ENCODE data around the gene ZNF423. TPM values are rescaled to one million over a fixed set of nuclear protein-coding genes. Genes with fewer than 3 reads are reported as not detected.

Gene ZNF423
- total RNA-seq, 1 donor = 11.6 TPM

- H4K20me1 ChIP-seq (ENCODE audit: insufficient read depth, low read length) = no peaks in the 10 kb centered on the region
- H3K27ac ChIP-seq (ENCODE audit: low read depth, low read length) = no peak overlapping the region
- H3K4me1 ChIP-seq (ENCODE audit: insufficient read depth, low read length) = no peaks in the 10 kb centered on the region
- H3K4me2 ChIP-seq (ENCODE audit: insufficient read depth, low read length) = no peak overlapping the region
- H3K36me3 ChIP-seq (ENCODE audit: insufficient read depth, low read length) = no peaks in the 10 kb centered on the region
- TF ChIP-seq CTCF (IDR thresholded peaks at IDR 0.05; ENCODE audit: extremely low read depth, low read depth, low read length) = no peak
- no peak for DNase-seq (ENCODE audit: insufficient read length, low spot score, missing footprints)
- no peak overlapping the region for H3K4me3 ChIP-seq (ENCODE audit: insufficient read depth, low read length)
- no peaks in the 10 kb centered on the region for H3K27me3 ChIP-seq (ENCODE audit: insufficient read depth, low read length)
- no peaks in the 10 kb centered on the region for H3K79me2 ChIP-seq (ENCODE audit: insufficient read depth, low read length)
- no peaks in the 10 kb centered on the region for H3K9me3 ChIP-seq (ENCODE audit: low read depth, low read length)
- H2AFZ ChIP-seq (ENCODE audit: low read length) = peak overlapping the region; percentile 29
Observed at GRCh38 chr16:49575346-49576172, 280.4 kb downstream of the ZNF423 start.

GRCh38 chr16:49574826-49575225, 281.1 kb downstream of the ZNF423 start:
- no peaks in the 10 kb centered on the region for H3K79me2 ChIP-seq (ENCODE audit: insufficient read depth, low read length)
- no peak for TF ChIP-seq CTCF (IDR thresholded peaks at IDR 0.05; ENCODE audit: extremely low read depth, low read depth, low read length)
- no peak overlapping the region for H3K27ac ChIP-seq (ENCODE audit: low read depth, low read length)
- no peak overlapping the region for H3K4me3 ChIP-seq (ENCODE audit: insufficient read depth, low read length)
- H3K36me3 ChIP-seq (ENCODE audit: insufficient read depth, low read length) = no peaks in the 10 kb centered on the region
- no peak overlapping the region for H2AFZ ChIP-seq (ENCODE audit: low read length)
- no peaks in the 10 kb centered on the region for H4K20me1 ChIP-seq (ENCODE audit: insufficient read depth, low read length)
- H3K9me3 ChIP-seq (ENCODE audit: low read depth, low read length) = no peaks in the 10 kb centered on the region
- no peaks in the 10 kb centered on the region for H3K27me3 ChIP-seq (ENCODE audit: insufficient read depth, low read length)
- DNase-seq (ENCODE audit: insufficient read length, low spot score, missing footprints) = no peak
- no peaks in the 10 kb centered on the region for H3K4me1 ChIP-seq (ENCODE audit: insufficient read depth, low read length)
- H3K4me2 ChIP-seq (ENCODE audit: insufficient read depth, low read length) = no peak overlapping the region

- Histone ChIP-seq H3K36me3 (ENCODE audit: insufficient read depth, low read length) (no peaks in the 10 kb centered on the region), H3K4me1 (ENCODE audit: insufficient read depth, low read length) (no peaks in the 10 kb centered on the region), H3K27ac (ENCODE audit: low read depth, low read length) (no peak overlapping the region), H4K20me1 (ENCODE audit: insufficient read depth, low read length) (peaks cover 5% of the 10 kb centered on the region), H3K4me3 (ENCODE audit: insufficient read depth, low read length) (no peak overlapping the region), H3K79me2 (ENCODE audit: insufficient read depth, low read length) (no peaks in the 10 kb centered on the region), H2AFZ (ENCODE audit: low read length) (no peak overlapping the region), H3K27me3 (ENCODE audit: insufficient read depth, low read length) (peaks cover 2% of the 10 kb centered on the region), H3K9me3 (ENCODE audit: low read depth, low read length) (no peaks in the 10 kb centered on the region), H3K4me2 (ENCODE audit: insufficient read depth, low read length) (no peak overlapping the region)
- no peak for DNase-seq (ENCODE audit: insufficient read length, low spot score, missing footprints)
- TF ChIP-seq CTCF (IDR thresholded peaks at IDR 0.05; ENCODE audit: extremely low read depth, low read depth, low read length) = no peak
Observed at GRCh38 chr16:49567950-49568349, 288.0 kb downstream of the ZNF423 start.

GRCh38 chr16:49566432-49566831, 289.5 kb downstream of the ZNF423 start:
- TF ChIP-seq CTCF (IDR thresholded peaks at IDR 0.05; ENCODE audit: extremely low read depth, low read depth, low read length) = no peak
- H3K27ac ChIP-seq (ENCODE audit: low read depth, low read length) = no peak overlapping the region
- no peak overlapping the region for H2AFZ ChIP-seq (ENCODE audit: low read length)
- no peaks in the 10 kb centered on the region for H3K79me2 ChIP-seq (ENCODE audit: insufficient read depth, low read length)
- DNase-seq (ENCODE audit: insufficient read length, low spot score, missing footprints) = no peak
- H4K20me1 ChIP-seq (ENCODE audit: insufficient read depth, low read length) = peaks cover 5% of the 10 kb centered on the region
- H3K4me3 ChIP-seq (ENCODE audit: insufficient read depth, low read length) = no peak overlapping the region
- peaks cover 2% of the 10 kb centered on the region for H3K27me3 ChIP-seq (ENCODE audit: insufficient read depth, low read length)
- H3K36me3 ChIP-seq (ENCODE audit: insufficient read depth, low read length) = no peaks in the 10 kb centered on the region
- H3K4me1 ChIP-seq (ENCODE audit: insufficient read depth, low read length) = no peaks in the 10 kb centered on the region
- H3K4me2 ChIP-seq (ENCODE audit: insufficient read depth, low read length) = no peak overlapping the region
- no peaks in the 10 kb centered on the region for H3K9me3 ChIP-seq (ENCODE audit: low read depth, low read length)
